Body of pancreas (tissue), 4 donors: ENCODE results near the gene DDX47.
"Not testable (repeated sequence)": the region's sequence is repeated elsewhere in the genome, so short reads cannot be mapped to it uniquely, and the experiment has no call there.

Experiments
- CTCF ChIP-seq, 7 experiments: fragments of 450-650 bp in 4 of 7; fragments of 200-600 bp in 3 of 7; sonication (generic) in 3 of 7; IDR thresholded peaks; one replicate each; pipeline ENCODE4 v1.5.1; 2016 to 2019; ENCODE audit warnings: antibody characterized with exemption in 7 of 7
- POLR2A ChIP-seq, 3 donors: fragments of 450-650 bp; IDR thresholded peaks; one replicate each; pipeline ENCODE4 v1.6.1; 2016; ENCODE audit warnings: antibody characterized with exemption in 3 of 3, mild to moderate bottlenecking in 2 of 3

- not testable (repeated sequence) for TF ChIP-seq POLR2A, CTCF (IDR thresholded peaks at IDR 0.05)
These were observed 26.3 kb downstream of the DDX47 start for GRCh38 chr12:12839439-12839838.
